Measurements from ENCODE around the gene UQCRC1.
"Not testable (repeated sequence)": the region's sequence is repeated elsewhere in the genome, so short reads cannot be mapped to it uniquely, and the experiment has no call there.

UQCRC1 gene

GRCh38 chr3:48558493-48559134 lies 50.8 kb downstream of the UQCRC1 start:
- Histone ChIP-seq H3K9me3 (ENCODE audit: low read length) (no peaks in the 10 kb centered on the region), H3K27me3 (ENCODE audit: insufficient read depth, low read length) (no peaks in the 10 kb centered on the region), H3K36me3 (ENCODE audit: insufficient read depth, low read length) (no peaks in the 10 kb centered on the region), H3K4me1 (ENCODE audit: insufficient read depth, low read length) (peaks cover 44% of the 10 kb centered on the region), H3K4me3 (ENCODE audit: low read length) (no peak overlapping the region), H2AFZ (ENCODE audit: low read depth, low read length) (no peak overlapping the region)

GRCh38 chr3:48556796-48557626 lies 52.4 kb downstream of the UQCRC1 start, which contains the start of gene PFKFB4:
Gene PFKFB4, minus strand, starts transcription at chr3:48556803. Its CDS starts 26 bp downstream, at chr3:48556777.
- H3K4me1 ChIP-seq (ENCODE audit: insufficient read depth, low read length), result peaks cover 32% of the 10 kb centered on the region

DNA sequence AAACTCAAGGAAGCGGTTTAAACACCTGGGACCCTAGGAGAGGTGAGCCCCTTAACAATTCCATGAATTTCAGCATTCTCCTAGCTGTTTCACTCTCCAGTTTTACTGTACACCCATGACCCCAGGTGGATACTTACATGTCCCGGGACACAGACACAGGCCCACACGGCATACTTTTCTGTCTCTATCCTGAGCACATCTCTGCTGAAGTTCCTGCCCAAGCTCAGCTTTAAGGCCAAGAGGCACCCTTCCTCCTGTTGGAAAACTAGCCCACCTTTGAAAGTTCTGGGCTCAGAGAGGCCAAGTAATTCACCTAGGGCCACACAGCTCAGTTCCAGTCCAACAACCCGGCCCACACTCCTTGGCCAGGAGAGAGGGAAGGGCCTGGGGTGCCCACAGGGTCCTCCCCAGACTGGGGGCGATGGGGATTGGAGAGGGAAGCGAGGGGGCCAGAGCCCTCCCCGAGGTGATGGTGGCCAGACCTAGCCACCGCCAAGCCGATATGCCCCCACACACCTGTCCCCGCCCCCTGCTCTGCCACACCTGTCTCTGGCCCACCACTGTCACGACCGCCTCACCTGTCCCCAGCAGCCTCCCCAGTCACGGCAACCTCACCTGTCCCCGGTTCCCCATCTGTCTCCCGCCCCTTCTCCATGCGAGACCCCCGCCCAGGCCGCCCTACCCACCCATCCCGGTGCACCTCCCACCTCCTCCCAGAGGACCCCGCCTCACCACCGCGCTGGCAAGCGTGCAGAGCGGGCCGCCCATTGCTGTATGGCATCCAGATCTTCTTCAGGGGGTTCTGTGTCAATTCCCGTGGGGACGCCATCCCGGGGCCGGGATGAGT lies 53.3 kb downstream of the UQCRC1 start:
- H3K27me3 ChIP-seq (ENCODE audit: insufficient read depth, low read length), result no peaks in the 10 kb centered on the region
- H3K9me3 ChIP-seq (ENCODE audit: low read length), result no peaks in the 10 kb centered on the region
- H3K36me3 ChIP-seq (ENCODE audit: insufficient read depth, low read length), result no peaks in the 10 kb centered on the region
- peaks cover 30% of the 10 kb centered on the region for H3K4me1 ChIP-seq (ENCODE audit: insufficient read depth, low read length)
- peak overlapping the region; percentile 79 for H3K4me3 ChIP-seq (ENCODE audit: low read length)
- H2AFZ ChIP-seq (ENCODE audit: low read depth, low read length), result no peak overlapping the region

More at GRCh38 chr3:48556796-48557626, 52.4 kb downstream of the UQCRC1 start, which contains the start of gene PFKFB4:
- Histone ChIP-seq H3K27me3 (ENCODE audit: insufficient read depth, low read length) (no peaks in the 10 kb centered on the region), H2AFZ (ENCODE audit: low read depth, low read length) (peak within 1 kb of the TSS; percentile 86), H3K9me3 (ENCODE audit: low read length) (no peaks in the 10 kb centered on the region), H3K4me3 (ENCODE audit: low read length) (peak within 1 kb of the TSS; percentile 79), H3K36me3 (ENCODE audit: insufficient read depth, low read length) (no peaks in the 10 kb centered on the region)

- Histone ChIP-seq H3K36me3 (ENCODE audit: insufficient read depth, low read length) (no peaks in the 10 kb centered on the region), H3K9me3 (ENCODE audit: low read length) (no peaks in the 10 kb centered on the region), H2AFZ (ENCODE audit: low read depth, low read length) (no peak overlapping the region), H3K4me1 (ENCODE audit: insufficient read depth, low read length) (peaks cover 23% of the 10 kb centered on the region), H3K4me3 (ENCODE audit: low read length) (peak overlapping the region; percentile 79), H3K27me3 (ENCODE audit: insufficient read depth, low read length) (no peaks in the 10 kb centered on the region)
Observed at GRCh38 chr3:48555231-48555948, 54.1 kb downstream of the UQCRC1 start.

DNA sequence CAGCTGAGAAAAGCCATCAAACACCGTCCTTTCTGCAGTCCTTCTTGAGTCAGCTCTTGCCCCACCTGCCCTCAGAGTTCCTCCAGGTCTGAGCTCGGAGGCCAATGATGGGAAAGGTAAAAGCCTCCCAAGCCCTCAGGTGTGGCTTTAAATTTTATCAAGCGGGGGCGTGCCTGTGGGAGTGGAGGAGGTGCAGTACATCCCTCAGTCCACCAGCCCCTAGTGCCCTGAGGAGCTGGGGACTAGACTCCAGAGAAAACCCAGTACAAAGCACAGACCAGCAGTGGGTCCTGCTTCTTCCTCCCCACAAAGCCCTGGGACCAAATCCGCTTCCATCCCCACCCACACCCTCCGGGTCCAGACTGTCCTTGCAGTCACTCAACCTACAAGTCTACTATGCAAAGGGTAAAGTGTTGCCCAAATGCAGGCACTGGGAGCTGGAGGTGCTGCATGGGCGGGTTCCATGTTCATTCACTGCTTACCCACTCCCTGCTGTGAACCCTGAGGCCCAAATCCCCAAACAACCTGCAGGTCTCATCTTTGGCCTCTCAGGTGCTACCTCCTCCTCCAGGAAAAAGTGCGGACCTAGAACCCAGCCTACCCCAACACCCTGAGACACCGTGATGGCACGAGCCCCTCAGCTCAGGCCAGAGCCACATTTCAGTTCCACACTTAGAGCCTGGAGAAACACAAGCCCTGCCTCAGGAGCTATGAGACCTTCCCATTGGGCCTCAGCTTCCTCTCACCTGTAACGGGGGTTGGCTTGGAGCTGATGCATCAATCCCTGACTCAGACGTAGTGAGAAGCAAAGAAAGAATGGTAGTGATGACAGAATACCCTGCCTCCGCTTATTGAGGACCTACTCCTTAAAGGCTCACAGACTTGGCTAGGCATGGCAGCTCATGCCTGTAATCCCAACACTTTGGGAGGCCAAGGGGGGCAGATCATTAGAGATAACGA lies 55.3 kb downstream of the UQCRC1 start:
- H2AFZ ChIP-seq (ENCODE audit: low read depth, low read length), result no peak overlapping the region
- no peak overlapping the region for H3K4me3 ChIP-seq (ENCODE audit: low read length)
- H3K36me3 ChIP-seq (ENCODE audit: insufficient read depth, low read length), result no peaks in the 10 kb centered on the region
- no peaks in the 10 kb centered on the region for H3K27me3 ChIP-seq (ENCODE audit: insufficient read depth, low read length)
- H3K9me3 ChIP-seq (ENCODE audit: low read length), result no peaks in the 10 kb centered on the region
- peaks cover 17% of the 10 kb centered on the region for H3K4me1 ChIP-seq (ENCODE audit: insufficient read depth, low read length)

GRCh38 chr3:48553361-48553760 lies 56.1 kb downstream of the UQCRC1 start:
- no peaks in the 10 kb centered on the region for H3K9me3 ChIP-seq (ENCODE audit: low read length)
- H3K4me3 ChIP-seq (ENCODE audit: low read length), result no peak overlapping the region
- H3K27me3 ChIP-seq (ENCODE audit: insufficient read depth, low read length), result no peaks in the 10 kb centered on the region
- no peak overlapping the region for H2AFZ ChIP-seq (ENCODE audit: low read depth, low read length)
- H3K4me1 ChIP-seq (ENCODE audit: insufficient read depth, low read length), result peaks cover 17% of the 10 kb centered on the region
- no peaks in the 10 kb centered on the region for H3K36me3 ChIP-seq (ENCODE audit: insufficient read depth, low read length)

DNA sequence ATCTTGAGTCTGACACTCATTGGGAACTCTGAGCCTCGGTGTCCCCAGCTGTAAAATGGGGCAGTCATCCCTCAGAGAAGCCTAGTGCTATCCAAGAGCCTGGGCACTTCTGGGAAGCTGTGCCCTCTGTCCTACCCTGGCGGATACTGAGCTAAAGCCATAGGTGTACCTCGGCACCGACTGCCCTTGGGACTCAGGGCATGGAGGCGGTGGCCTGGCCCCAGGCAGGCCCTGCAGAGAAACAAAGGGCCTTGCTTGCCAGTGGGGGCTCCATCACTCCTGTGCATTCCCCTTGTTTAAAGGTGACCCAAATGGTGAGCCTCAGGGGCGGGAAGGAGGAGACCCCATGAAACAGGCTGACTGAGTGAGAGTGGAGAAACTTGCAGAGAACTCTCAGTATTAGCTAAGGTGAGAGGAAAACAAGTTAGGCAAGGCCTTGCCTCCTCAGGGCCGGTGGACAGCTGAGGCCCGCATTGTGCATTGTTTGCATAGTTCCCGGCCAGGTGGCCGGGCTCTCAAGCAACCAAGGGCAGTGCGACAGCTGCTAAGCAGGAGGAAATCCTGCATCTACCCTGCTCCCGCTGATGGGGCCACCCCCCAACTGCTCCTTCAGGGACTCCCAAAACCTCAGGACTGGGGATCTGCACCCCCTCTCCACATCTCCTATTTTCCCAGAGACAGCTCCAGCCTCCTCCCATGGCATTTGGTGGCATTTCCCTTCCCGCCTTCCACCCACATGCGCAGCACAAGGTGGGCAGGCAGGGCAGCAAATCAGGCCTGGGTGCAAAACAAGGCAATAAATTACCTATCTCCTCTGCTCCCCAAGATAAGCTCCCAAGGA lies 57.1 kb downstream of the UQCRC1 start:
- peaks cover under 1% of the 10 kb centered on the region for H3K36me3 ChIP-seq (ENCODE audit: insufficient read depth, low read length)

GRCh38 chr3:48551651-48552050 lies 57.8 kb downstream of the UQCRC1 start:
- not testable (repeated sequence) for H3K9me3 ChIP-seq (ENCODE audit: low read length); H2AFZ ChIP-seq (ENCODE audit: low read depth, low read length); H3K36me3 ChIP-seq (ENCODE audit: insufficient read depth, low read length); H3K4me3 ChIP-seq (ENCODE audit: low read length); H3K27me3 ChIP-seq (ENCODE audit: insufficient read depth, low read length)
- peaks cover 14% of the 10 kb centered on the region for H3K4me1 ChIP-seq (ENCODE audit: insufficient read depth, low read length)

More for the DNA sequence above, 57.1 kb downstream of the UQCRC1 start:
- Histone ChIP-seq H2AFZ (ENCODE audit: low read depth, low read length) (no peak overlapping the region), H3K4me1 (ENCODE audit: insufficient read depth, low read length) (peaks cover 17% of the 10 kb centered on the region), H3K9me3 (ENCODE audit: low read length) (no peaks in the 10 kb centered on the region), H3K27me3 (ENCODE audit: insufficient read depth, low read length) (no peaks in the 10 kb centered on the region), H3K4me3 (ENCODE audit: low read length) (no peak overlapping the region)
